Body of pancreas (tissue), 4 donors: ENCODE results near the gene HEXD. TPM values are rescaled to one million over a fixed set of nuclear protein-coding genes. Genes with fewer than 3 reads are reported as not detected.
A peak's percentile ranks its signal among the peaks of the same experiment; 100 is the strongest.

Source experiments
- ATAC-seq: fragments of 150-250 bp; one replicate; pipeline ENCODE4 v1.9.1; 2016
- DNase-seq, 4 donors: peaks; one replicate each; pipeline ENCODE4 v3.0.0-alpha.2; 2019
- H3K27ac ChIP-seq, 4 donors: fragments of 200-600 bp; sonication (generic); 1 replicate in 3 of 4; 2 replicates in 1 of 4; pipeline versions ENCODE4 v1.5.1 to v1.6.1; 2016 to 2019; ENCODE audit warnings: mild to moderate bottlenecking in 1 of 4, mixed read lengths in 1 of 4, moderate library complexity in 1 of 4
- H3K27me3 ChIP-seq, 2 donors: fragments of 200-600 bp; sonication (generic); one replicate each; pipeline ENCODE4 v1.6.0; 2016; ENCODE audit warnings: mild to moderate bottlenecking in 1 of 2
- H3K36me3 ChIP-seq, 2 donors: fragments of 200-600 bp; sonication (generic); replicated peaks in 1 of 2; 2 replicates each; pipeline ENCODE4 v1.5.1; 2016; ENCODE audit warnings: low read depth in 2 of 2; ENCODE audit not compliant: insufficient read depth in 1 of 2
- H3K4me1 ChIP-seq: fragments of 200-600 bp; sonication (generic); one replicate; pipeline ENCODE4 v1.6.0; 2016
- H3K4me3 ChIP-seq, 2 donors: fragments of 200-600 bp; sonication (generic); 1 replicate in 1 of 2; 2 replicates in 1 of 2; pipeline ENCODE4 v1.5.1; 2016 to 2019
- H3K9me3 ChIP-seq, 3 donors: fragments of 200-600 bp; sonication (generic); 1 replicate in 2 of 3; 2 replicates in 1 of 3; pipeline ENCODE4 v1.5.1; 2016
- CTCF ChIP-seq, 7 experiments: fragments of 450-650 bp in 4 of 7; fragments of 200-600 bp in 3 of 7; sonication (generic) in 3 of 7; IDR thresholded peaks; one replicate each; pipeline ENCODE4 v1.5.1; 2016 to 2019; ENCODE audit warnings: antibody characterized with exemption in 7 of 7
- POLR2A ChIP-seq, 3 donors: fragments of 450-650 bp; IDR thresholded peaks; one replicate each; pipeline ENCODE4 v1.6.1; 2016; ENCODE audit warnings: antibody characterized with exemption in 3 of 3, mild to moderate bottlenecking in 2 of 3
- WGBS, 2 donors: methylation state at CpG; one replicate each; pipeline ENCODE4 v1.1.5; 2017; 5-methylcytosine and 5-hydroxymethylcytosine counted together
- intact Hi-C: fragments of 100-400 bp; cut with DNase I; formaldehyde crosslinking; loops from one replicate; pipeline ENCODE4 v1.15.1; 2023
- total RNA-seq, 2 donors: library from RNA; depleted of rRNA; stranded (reverse); fragments of >200 nt; gene quantifications; one replicate each; pipeline ENCODE4 v1.1.0, GENCODE V29; 2016

Gene HEXD
- 100 to 1,000 TPM in 1 of 2 donors, 10 to 100 TPM in 1; 54.7 to 188 TPM for total RNA-seq

- Histone ChIP-seq H3K27me3 (no peaks in the 10 kb centered on the region), H3K27ac (peak within 1 kb of the TSS; percentile 78 to 96 (median 91)), H3K4me1 (peaks cover 27% of the 10 kb centered on the region), H3K4me3 (peak within 1 kb of the TSS; percentile 54 to 66), H3K36me3 (no peaks in the 10 kb centered on the region), H3K9me3 (no peaks in the 10 kb centered on the region)
- TF ChIP-seq POLR2A (IDR thresholded peaks at IDR 0.05): peak in 2 of 3 donors; percentile 30 to 44
- TF ChIP-seq CTCF (IDR thresholded peaks at IDR 0.05): peak in 2 of 7 experiments; percentile 2 to 43
- WGBS, 2 donors: 1 to 3% methylated on average over 9 to 86 of the region's 108 CpGs
- intact Hi-C loops: no loop called here
- ATAC-seq (peak; percentile 96), DNase-seq (peak; percentile 82 to 89 (median 86))
These were observed at the start of gene HEXD, which contains the start of gene OGFOD3 for GRCh38 chr17:82418001-82418986. HEXD (plus strand) TSS chr17:82418347; CDS start chr17:82419800, 1,453 bp downstream. OGFOD3 (minus strand) TSS chr17:82418586; CDS start chr17:82418485, 101 bp downstream.

GRCh38 chr17:82369211-82369610, 48.9 kb upstream of the HEXD start:
- no peak for ATAC-seq
- WGBS, 2 donors: 97 to 98% methylated on average over 6 to 7 of the region's 7 CpGs
- intact Hi-C loops: no loop called here

GRCh38 chr17:82370471-82371332, 47.4 kb upstream of the HEXD start:
- no peak overlapping the region for H3K4me3 ChIP-seq
- H3K36me3 ChIP-seq: no peaks in the 10 kb centered on the region
- H3K27me3 ChIP-seq: peaks cover 12 to 20% of the 10 kb centered on the region in 2 donors
- H3K27ac ChIP-seq: no peak overlapping the region
- 24 to 38% methylated on average over 21 to 36 of the region's 38 CpGs for WGBS, 2 donors
- TF ChIP-seq POLR2A (IDR thresholded peaks at IDR 0.05) (no peak), CTCF (IDR thresholded peaks at IDR 0.05) (no peak)
- peaks cover 29% of the 10 kb centered on the region for H3K4me1 ChIP-seq
- intact Hi-C loops: no loop called here
- no peak for ATAC-seq
- no peak for DNase-seq
- no peaks in the 10 kb centered on the region for H3K9me3 ChIP-seq

More at GRCh38 chr17:82369211-82369610, 48.9 kb upstream of the HEXD start:
- H3K27ac ChIP-seq: no peak overlapping the region
- H3K27me3 ChIP-seq: peaks cover 12 to 13% of the 10 kb centered on the region in 2 donors
- no peaks in the 10 kb centered on the region for H3K36me3 ChIP-seq
- TF ChIP-seq POLR2A (IDR thresholded peaks at IDR 0.05) (no peak), CTCF (IDR thresholded peaks at IDR 0.05) (no peak)
- no peaks in the 10 kb centered on the region for H3K9me3 ChIP-seq
- no peak for DNase-seq
- H3K4me3 ChIP-seq: no peak overlapping the region
- H3K4me1 ChIP-seq: peaks cover 29% of the 10 kb centered on the region

- TF ChIP-seq CTCF (IDR thresholded peaks at IDR 0.05) (no peak), POLR2A (IDR thresholded peaks at IDR 0.05) (no peak)
- H3K27me3 ChIP-seq: peaks cover 12 to 21% of the 10 kb centered on the region in 2 donors
- H3K9me3 ChIP-seq: no peaks in the 10 kb centered on the region
- H3K4me3 ChIP-seq: peak within 1 kb of the TSS in 1 of 2 donors; percentile 5
- no peaks in the 10 kb centered on the region for H3K36me3 ChIP-seq
- peaks cover 29% of the 10 kb centered on the region for H3K4me1 ChIP-seq
- intact Hi-C loops: no loop called here
- WGBS, 2 donors: 2 to 20% methylated on average over 1 to 68 of the region's 109 CpGs
- ATAC-seq (peak; percentile 16), DNase-seq (peak in 1 of 4 donors; percentile 38)
- peak within 1 kb of the TSS in 2 of 4 donors; percentile 13 to 48 for H3K27ac ChIP-seq
These were observed 46.6 kb upstream of the HEXD start, which contains the start of gene UTS2R for GRCh38 chr17:82371333-82372248. UTS2R (plus strand) TSS chr17:82371765; CDS start chr17:82374325, 2,560 bp downstream.
